OCI-LY7 (cell line): ENCODE results near the gene C12orf60.

Experiments
- EZH2phosphoT487 ChIP-seq: fragments of 200-600 bp; sonication (generic); IDR thresholded peaks from 2 replicates; pipeline ENCODE4 v1.6.1; 2018; ENCODE audit warnings: low read depth, borderline replicate concordance, mild to moderate bottlenecking, mixed run types, antibody characterized with exemption, low read length, moderate library complexity, mixed read lengths
- TF ChIP-seq, protein P1 (sequence below): fragments of 200-600 bp; sonication (generic); conservative IDR thresholded peaks from 2 replicates; pipeline ENCODE4 v1.5.1; 2014; ENCODE audit warnings: mild to moderate bottlenecking, antibody characterized with exemption, low read length, moderate library complexity, mixed read lengths

DNA sequence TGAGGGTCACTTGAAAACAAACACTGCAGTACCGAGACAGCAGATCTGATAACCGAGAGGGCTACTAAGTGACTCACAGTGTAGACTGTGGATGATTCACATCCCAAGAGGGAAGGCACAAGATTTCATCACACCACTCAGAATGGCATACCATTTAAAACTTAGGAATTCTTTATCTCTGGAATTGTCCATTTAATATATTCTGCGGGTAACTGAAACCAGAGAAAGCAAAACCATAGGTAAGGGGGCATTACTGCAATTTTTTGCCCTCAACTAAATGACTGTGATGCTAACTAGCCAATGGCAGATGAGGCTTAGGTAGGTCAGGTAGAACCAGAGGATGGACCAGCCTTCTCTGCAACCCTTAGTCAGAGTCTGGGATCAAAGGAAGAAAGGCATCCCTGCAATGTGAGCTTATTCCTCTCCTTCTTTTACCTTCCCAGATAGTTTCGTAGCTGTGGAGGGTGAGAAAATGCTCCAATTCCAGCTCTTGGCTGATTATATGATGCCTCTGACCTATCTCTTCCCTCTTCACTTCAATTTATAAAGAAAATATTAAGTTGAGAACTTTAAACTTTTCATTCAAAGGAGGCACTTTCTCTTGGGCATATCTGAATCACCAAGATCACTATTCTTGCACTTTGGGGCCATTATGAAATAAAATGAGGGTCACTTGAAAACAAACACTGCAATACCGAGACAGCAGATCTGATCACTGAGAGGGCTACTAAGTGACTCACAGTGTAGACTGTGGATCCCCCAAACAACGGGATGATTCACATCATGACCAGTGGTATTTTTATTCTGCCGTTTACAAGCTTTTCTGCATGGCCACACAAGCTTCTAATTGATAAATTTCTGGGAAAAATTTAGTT lies 33.1 kb downstream of the C12orf60 start:
- TF ChIP-seq, protein P1, sequence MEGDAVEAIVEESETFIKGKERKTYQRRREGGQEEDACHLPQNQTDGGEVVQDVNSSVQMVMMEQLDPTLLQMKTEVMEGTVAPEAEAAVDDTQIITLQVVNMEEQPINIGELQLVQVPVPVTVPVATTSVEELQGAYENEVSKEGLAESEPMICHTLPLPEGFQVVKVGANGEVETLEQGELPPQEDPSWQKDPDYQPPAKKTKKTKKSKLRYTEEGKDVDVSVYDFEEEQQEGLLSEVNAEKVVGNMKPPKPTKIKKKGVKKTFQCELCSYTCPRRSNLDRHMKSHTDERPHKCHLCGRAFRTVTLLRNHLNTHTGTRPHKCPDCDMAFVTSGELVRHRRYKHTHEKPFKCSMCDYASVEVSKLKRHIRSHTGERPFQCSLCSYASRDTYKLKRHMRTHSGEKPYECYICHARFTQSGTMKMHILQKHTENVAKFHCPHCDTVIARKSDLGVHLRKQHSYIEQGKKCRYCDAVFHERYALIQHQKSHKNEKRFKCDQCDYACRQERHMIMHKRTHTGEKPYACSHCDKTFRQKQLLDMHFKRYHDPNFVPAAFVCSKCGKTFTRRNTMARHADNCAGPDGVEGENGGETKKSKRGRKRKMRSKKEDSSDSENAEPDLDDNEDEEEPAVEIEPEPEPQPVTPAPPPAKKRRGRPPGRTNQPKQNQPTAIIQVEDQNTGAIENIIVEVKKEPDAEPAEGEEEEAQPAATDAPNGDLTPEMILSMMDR = no peak
- no peak for TF ChIP-seq EZH2phosphoT487
